WTC11 (cell line): ENCODE data around the gene DNPEP. TPM values are rescaled to one million over a fixed set of nuclear protein-coding genes. Genes with fewer than 3 reads are reported as not detected.

Experiments
- ATAC-seq: fragments of 200-7000 bp; cut with Tn5 transposase; 2 replicates; pipeline ENCODE4 v1.10.0; 2021; ENCODE audit warnings: mild to moderate bottlenecking, moderate library complexity
- CTCF ChIA-PET: fragments of 300-600 bp; sonication (Branson Sonifier 250); formaldehyde crosslinking; loops from one replicate; lab custom pipeline; 2021; ENCODE audit warnings: antibody characterized with exemption; lab: Charles Lee
- POLR2A ChIA-PET: fragments of 350-600 bp; sonication (Branson Sonifier 250); formaldehyde crosslinking; loops from one replicate; lab custom pipeline; 2021; ENCODE audit warnings: antibody characterized with exemption; lab: Charles Lee
- DNase-seq: peaks from one replicate; pipeline ENCODE4 v3.0.0; 2021; ENCODE audit warnings: low spot score
- H3K27ac Mint-ChIP-seq: 2 replicates; pipeline ENCODE4 v1.8.0; 2021; ENCODE audit warnings: mixed read lengths
- H3K27me3 Mint-ChIP-seq: 2 replicates; pipeline ENCODE4 v1.8.0; 2021; ENCODE audit warnings: low read depth, mild to moderate bottlenecking, moderate library complexity, mixed read lengths
- H3K36me3 Mint-ChIP-seq: 2 replicates; pipeline ENCODE4 v1.8.0; 2021; ENCODE audit warnings: mixed read lengths
- H3K4me1 Mint-ChIP-seq: 2 replicates; pipeline ENCODE4 v1.8.0; 2022; ENCODE audit warnings: mixed read lengths
- H3K4me3 Mint-ChIP-seq: 2 replicates; pipeline ENCODE4 v1.8.0; 2021; ENCODE audit warnings: mild to moderate bottlenecking, moderate library complexity, mixed read lengths
- H3K9me3 Mint-ChIP-seq: 2 replicates; pipeline ENCODE4 v1.8.0; 2021; ENCODE audit warnings: mixed read lengths
- ATF3 ChIP-seq: sonication (generic); formaldehyde crosslinking; conservative IDR thresholded peaks from 2 replicates; pipeline ENCODE4 v1.8.1; 2022; ENCODE audit warnings: mild to moderate bottlenecking, missing genetic modification reagents
- CTCF ChIP-seq: fragments of 200-600 bp; IDR thresholded peaks from 2 replicates; pipeline ENCODE4 v1.8.0; 2022; ENCODE audit warnings: antibody characterized with exemption
- E2F1 ChIP-seq: sonication (generic); formaldehyde crosslinking; IDR thresholded peaks from 2 replicates; pipeline ENCODE4 v1.8.0; 2022; ENCODE audit warnings: mild to moderate bottlenecking, missing genetic modification reagents
- EMX1 ChIP-seq: fragments of 250-450 bp; sonication (Bioruptor Pico); IDR thresholded peaks from 2 replicates; pipeline ENCODE4 v1.8.0; 2021; ENCODE audit warnings: mild to moderate bottlenecking
- ERG ChIP-seq: fragments of 250-450 bp; sonication (Bioruptor Pico); IDR thresholded peaks from 2 replicates; pipeline ENCODE4 v1.8.0; 2021; ENCODE audit warnings: mild to moderate bottlenecking
- HMGA2 ChIP-seq: fragments of 250-450 bp; sonication (Bioruptor Pico); IDR thresholded peaks from 2 replicates; pipeline ENCODE4 v1.4.0; 2021; ENCODE audit warnings: mild to moderate bottlenecking, moderate library complexity
- KAT7 ChIP-seq: sonication (generic); formaldehyde crosslinking; IDR thresholded peaks from 2 replicates; pipeline ENCODE4 v1.8.1; 2023; ENCODE audit warnings: missing genetic modification reagents, mild to moderate bottlenecking, borderline replicate concordance
- MLX ChIP-seq: sonication (generic); formaldehyde crosslinking; IDR thresholded peaks from 2 replicates; pipeline ENCODE4 v1.8.1; 2023; ENCODE audit warnings: mild to moderate bottlenecking, missing genetic modification reagents, moderate library complexity
- OVOL2 ChIP-seq: fragments of 250-450 bp; sonication (Bioruptor Pico); IDR thresholded peaks from 2 replicates; pipeline ENCODE4 v1.9.0; 2021; ENCODE audit warnings: mild to moderate bottlenecking, borderline replicate concordance
- PRRX2 ChIP-seq: fragments of 250-450 bp; sonication (Bioruptor Pico); IDR thresholded peaks from 2 replicates; pipeline ENCODE4 v1.8.0; 2021; ENCODE audit warnings: mild to moderate bottlenecking
- RORB ChIP-seq: fragments of 250-450 bp; sonication (Bioruptor Pico); IDR thresholded peaks from 2 replicates; pipeline ENCODE4 v1.9.0; 2021; ENCODE audit warnings: mild to moderate bottlenecking
- SOX15 ChIP-seq: fragments of 250-450 bp; sonication (Bioruptor Pico); IDR thresholded peaks from 2 replicates; pipeline ENCODE4 v1.9.0; 2021; ENCODE audit warnings: mild to moderate bottlenecking
- TCF7 ChIP-seq: sonication (generic); formaldehyde crosslinking; IDR thresholded peaks from 2 replicates; pipeline ENCODE4 v1.8.0; 2022; ENCODE audit warnings: mild to moderate bottlenecking, low read depth, missing genetic modification reagents, moderate library complexity
- ZMAT4 ChIP-seq: fragments of 250-450 bp; sonication (Bioruptor Pico); IDR thresholded peaks from 2 replicates; pipeline ENCODE4 v1.9.0; 2021; ENCODE audit warnings: mild to moderate bottlenecking
- total RNA-seq: library from RNA; stranded (reverse); gene quantifications from 3 replicates; pipeline ENCODE4 v1.2.3, GENCODE V29; 2021

The DNPEP gene
- total RNA-seq, 1 experiment from 2014 or later: 67.6 TPM

- POLR2A ChIA-PET: no interaction called here
- CTCF ChIA-PET: interaction anchor here (0.6 to 1.7 kb wide), 3 partner anchors 11 to 60 kb away, joined by 3 to 10 read pairs (median 6); partner anchors contain the start of gene DNPEP
- no peak for ATAC-seq
- H3K36me3 Mint-ChIP-seq: no peaks in the 10 kb centered on the region
- DNase-seq: no peak
- no peaks in the 10 kb centered on the region for H3K9me3 Mint-ChIP-seq
- peaks cover 68% of the 10 kb centered on the region for H3K27me3 Mint-ChIP-seq
- peaks cover 2% of the 10 kb centered on the region; the same call in 1 of the 2 replicates for H3K4me1 Mint-ChIP-seq
- H3K4me3 Mint-ChIP-seq: no peak overlapping the region
- no peak overlapping the region for H3K27ac Mint-ChIP-seq
- TF ChIP-seq EMX1 (CRISPR knock-in tag): no peak
- no peak for TF ChIP-seq OVOL2
These were observed 33.1 kb downstream of the DNPEP start for GRCh38 chr2:219354582-219354981.

- no peaks in the 10 kb centered on the region for H3K36me3 Mint-ChIP-seq
- TF ChIP-seq MLX (CRISPR knock-in tag) (no peak), E2F1 (CRISPR knock-in tag) (no peak), ZMAT4 (no peak), TCF7 (CRISPR knock-in tag) (no peak), ERG (no peak), ATF3 (CRISPR knock-in tag) (no peak), HMGA2 (CRISPR knock-in tag) (no peak), RORB (no peak), PRRX2 (CRISPR knock-in tag) (no peak), SOX15 (CRISPR knock-in tag) (no peak), KAT7 (no peak)
- ChIA-PET CTCF (interaction anchor here (0.8 to 2.6 kb wide), 6 partner anchors 13 to 177 kb away, joined by 3 to 12 read pairs (median 4); partner anchors contain the start of gene DNAJB2), POLR2A (no interaction called here)
- no peak overlapping the region for H3K27ac Mint-ChIP-seq
- H3K27me3 Mint-ChIP-seq: peaks cover 59% of the 10 kb centered on the region
- H3K4me3 Mint-ChIP-seq: no peak overlapping the region
- ATAC-seq: no peak
- H3K9me3 Mint-ChIP-seq: no peaks in the 10 kb centered on the region
- DNase-seq: no peak
- no peaks in the 10 kb centered on the region; the same call in 1 of the 2 replicates for H3K4me1 Mint-ChIP-seq
These were observed 34.6 kb downstream of the DNPEP start for GRCh38 chr2:219353129-219353528.

GRCh38 chr2:219352448-219353023, 35.2 kb downstream of the DNPEP start:
- H3K27ac Mint-ChIP-seq: no peak overlapping the region
- ATAC-seq (peak; percentile 89), DNase-seq (peak; percentile 88)
- H3K4me1 Mint-ChIP-seq: no peaks in the 10 kb centered on the region
- H3K27me3 Mint-ChIP-seq: peaks cover 53% of the 10 kb centered on the region
- no peaks in the 10 kb centered on the region for H3K9me3 Mint-ChIP-seq
- ChIA-PET POLR2A (no interaction called here), CTCF (interaction anchor here (0.9 to 2.6 kb wide), 4 partner anchors 43 to 177 kb away, joined by 3 to 12 read pairs (median 4); partner anchors contain the start of gene DNAJB2)
- no peaks in the 10 kb centered on the region for H3K36me3 Mint-ChIP-seq
- no peak overlapping the region for H3K4me3 Mint-ChIP-seq
- TF ChIP-seq CTCF: peak; percentile 85
- no peak for TF ChIP-seq E2F1 (CRISPR knock-in tag)
